ENCODE data around the gene DNAH7. TPM values are rescaled to one million over a fixed set of nuclear protein-coding genes. Genes with fewer than 3 reads are reported as not detected.

The DNAH7 gene
- total and polyA plus RNA-seq, 2 of the 8 experiments (the other 6 are each of a cell fraction or from before 2014, with no cell fraction given), result 0.07 to 0.08 TPM

DNA sequence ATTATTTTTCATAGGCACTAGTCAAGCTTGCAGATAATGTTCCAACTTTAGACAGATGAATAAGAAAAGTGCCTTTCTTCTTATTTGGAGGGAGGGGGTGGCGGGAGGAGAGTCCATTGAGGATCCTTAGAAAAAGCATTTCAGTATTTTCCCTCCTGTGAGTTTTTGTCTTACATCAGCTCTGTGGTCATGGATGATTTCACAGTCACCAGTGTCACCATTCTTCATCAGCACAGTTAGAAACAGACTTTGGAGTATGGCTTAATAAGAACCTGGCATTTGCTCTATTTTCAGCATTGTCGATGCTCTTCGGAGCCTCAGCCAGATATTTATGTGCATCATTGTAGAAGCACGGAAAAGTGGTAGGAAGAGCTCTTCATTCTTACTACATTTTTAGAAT, 341.5 kb downstream of the DNAH7 start:
- ChIA-PET CTCF (ENCODE audit: partially characterized antibody) (interaction anchor here (1.0 kb wide), 1 partner anchor 342 kb away, joined by 3 read pairs; the partner anchor contains the start of gene DNAH7), POLR2A (ENCODE audit: partially characterized antibody) (interaction anchor here (0.5 kb wide), 1 partner anchor 14 kb away, joined by 3 read pairs; no protein-coding TSS in a partner anchor)
- Histone ChIP-seq H3K23me2 (ENCODE audit: low read depth, low read length) (no peaks in the 10 kb centered on the region), H4K91ac (replicated peaks; ENCODE audit: insufficient read length, low read length) (no peak overlapping the region), H3K18ac (ENCODE audit: extremely low read depth, low read length) (no peak overlapping the region), H3K14ac (ENCODE audit: insufficient read length) (no peak overlapping the region), H3K4me3 (ENCODE audit: extremely low read depth in 1 of 4, insufficient read depth in 2 of 4, low read depth in 3 of 4, low read length in 4 of 4) (no peak overlapping the region), H4K8ac (ENCODE audit: extremely low read depth, insufficient read depth, low read length) (no peak overlapping the region), H2AK5ac (ENCODE audit: low read depth, low read length) (no peak overlapping the region), H3K4me1 (replicated peaks in 1 of 4; ENCODE audit: control insufficient read depth in 3 of 4, insufficient read depth in 4 of 4, low read length in 3 of 4) (0 out of 7 replicates have a peak, but pooled peaks cover 0 to 4% (median 0%) of the 10 kb centered on the region in 4 experiments), H3K79me2 (ENCODE audit: control insufficient read depth in 1 of 2, insufficient read depth in 2 of 2, low read length in 2 of 2) (no peaks in the 10 kb centered on the region), H3K27ac (ENCODE audit: low read depth, low read length) (no peak overlapping the region), H3K9ac (replicated peaks in 1 of 4; ENCODE audit: extremely low read depth in 1 of 4, low read depth in 3 of 4, low read length in 3 of 4) (no peak overlapping the region), H2BK120ac (replicated peaks; ENCODE audit: low read depth, low read length) (no peak overlapping the region), H3K4me2 (ENCODE audit: insufficient read depth in 1 of 2, low read depth in 2 of 2, low read length in 2 of 2) (no peak overlapping the region), H3K9me3 (ENCODE audit: insufficient read depth in 2 of 2, low read depth in 1 of 2, low read length in 1 of 2) (no peaks in the 10 kb centered on the region), H2AFZ (ENCODE audit: low read length) (no peak overlapping the region), H2BK12ac (ENCODE audit: low read depth, low read length) (no peak overlapping the region), H3K23ac (ENCODE audit: insufficient read length) (no peak overlapping the region), H4K5ac (ENCODE audit: insufficient read length, low read depth, low read length) (no peak overlapping the region), H3K79me1 (ENCODE audit: low read depth, low read length) (no peaks in the 10 kb centered on the region), H2BK5ac (ENCODE audit: low read depth, low read length) (no peak overlapping the region), H4K20me1 (replicated peaks in 1 of 2; ENCODE audit: control insufficient read depth in 1 of 2, insufficient read depth in 2 of 2, low read length in 2 of 2) (peaks cover 0 to 1% of the 10 kb centered on the region in 2 experiments), H3K56ac (replicated peaks; ENCODE audit: insufficient read length, low read depth, low read length) (no peak overlapping the region), H3K36me3 (ENCODE audit: control insufficient read depth in 2 of 4, insufficient read depth in 4 of 4, low read length in 3 of 4) (peaks cover 2 to 54% (median 20%) of the 10 kb centered on the region in 4 experiments; a peak in 7 of 8 replicates), H2BK15ac (ENCODE audit: low read length) (no peak overlapping the region), H3K4ac (replicated peaks; ENCODE audit: insufficient read length, low read depth, low read length) (no peak overlapping the region), H3K27me3 (replicated peaks in 1 of 4; ENCODE audit: control insufficient read depth in 3 of 4, extremely low read depth in 1 of 4, insufficient read depth in 3 of 4, low read length in 3 of 4) (no peaks in the 10 kb centered on the region), H2BK20ac (ENCODE audit: low read length) (no peak overlapping the region)
- FAIRE-seq (no peak), DNase-seq (ENCODE audit: low read depth in 1 of 2, low spot score in 2 of 2) (no peak)
- 94% methylated on average over 4 of the region's 4 CpGs; no CpG with 5 or more reads in 1 of the 2 experiments for WGBS, 2 experiments (ENCODE audit: extremely low coverage in 1 of 2, insufficient coverage in 1 of 2, insufficient read length in 1 of 2, insufficient replicate concordance in 2 of 2, low coverage in 1 of 2, low lambda C conversion rate in 2 of 2, missing lambda C conversion rate in 1 of 2)
- TF ChIP-seq EZH2 (IDR thresholded peaks at IDR 0.05; ENCODE audit: low read depth, low read length, severe bottlenecking), result no peak
